HepG2 (cell line): ENCODE results near the gene PADI2. TPM values are rescaled to one million over a fixed set of nuclear protein-coding genes. Genes with fewer than 3 reads are reported as not detected.

ENCODE experiments used
- ATAC-seq: fragments of 200-7000 bp; cut with Tn5 transposase; 3 replicates; pipeline ENCODE4 v1.9.1; 2020; ENCODE audit warnings: mild to moderate bottlenecking, moderate library complexity
- BruUV-seq: library from RNA; stranded (reverse); fragments of 400-500 nt; replicated peaks from 2 replicates; lab custom pipeline; 2021; lab: Mats Ljungman, UMichigan
- CTCF ChIA-PET: fragments of 300-600 bp; formaldehyde crosslinking; extraction: SDS; loops from one replicate; lab custom pipeline; 2021; ENCODE audit warnings: low total read pairs, inconsistent platforms, low intra/inter-chr PET ratio; lab: Yijun Ruan, JAX
- POLR2A ChIA-PET: fragments of 350-600 bp; sonication (Branson Sonifier 250); formaldehyde crosslinking; loops from one replicate; lab custom pipeline; 2020; ENCODE audit warnings: antibody characterized with exemption, inconsistent platforms; lab: Yijun Ruan, JAX
- DNase-seq: peaks from one replicate; pipeline ENCODE4 v3.0.0-alpha.2; 2015; ENCODE audit warnings: low spot score
- FAIRE-seq: peaks from 3 replicates; lab custom pipeline; 2011; peaks lifted over from hg19 to GRCh38; lab: Jason Lieb, UNC
- H2AFZ ChIP-seq: one replicate; pipeline ENCODE4 v1.6.1; 2011; ENCODE audit warnings: low read length, inconsistent platforms
- H3K27ac ChIP-seq: fragments of 300-600 bp; 3 replicates; pipeline ENCODE4 v1.8.0; 2011; ENCODE audit warnings: mixed run types, mild to moderate bottlenecking, mixed read lengths, low read length, inconsistent platforms; ENCODE audit not compliant: insufficient read depth; ENCODE audit errors: extremely low read length
- H3K27me3 ChIP-seq, 2 experiments: fragments of 200-600 bp in 1 of 2; 2 replicates in 1 of 2; 3 replicates in 1 of 2; pipeline versions ENCODE4 v1.6.0 to v1.8.0; 2011; ENCODE audit warnings: low read length in 2 of 2, mild to moderate bottlenecking in 2 of 2, moderate library complexity in 2 of 2, inconsistent platforms in 1 of 2; ENCODE audit not compliant: insufficient read depth in 2 of 2, control insufficient read depth in 1 of 2
- H3K36me3 ChIP-seq, 2 experiments: fragments of 200-600 bp in 1 of 2; replicated peaks in 1 of 2; 2 replicates in 1 of 2; 3 replicates in 1 of 2; pipeline versions ENCODE4 v1.5.1 to v1.8.0; 2011; ENCODE audit warnings: low read length in 2 of 2, inconsistent platforms in 1 of 2; ENCODE audit not compliant: insufficient read depth in 2 of 2, control insufficient read depth in 1 of 2
- H3K4me1 ChIP-seq: 2 replicates; pipeline ENCODE4 v1.5.1; 2012; ENCODE audit warnings: low read length, inconsistent platforms; ENCODE audit not compliant: insufficient read depth
- H3K4me2 ChIP-seq: 2 replicates; pipeline ENCODE4 v1.6.0; 2011; ENCODE audit warnings: low read depth, low read length, inconsistent platforms
- H3K4me3 ChIP-seq, 3 experiments: fragments of 200-600 bp in 1 of 3; sonication (generic), shearing (Covaris generic) in 1 of 3; replicated peaks in 1 of 3; 2 replicates each; pipeline ENCODE4 v1.5.1; 2011 to 2016; ENCODE audit warnings: low read length in 3 of 3, inconsistent platforms in 2 of 3, low read depth in 2 of 3, mild to moderate bottlenecking in 2 of 3, control low read depth in 1 of 3, mixed read lengths in 1 of 3; ENCODE audit not compliant: insufficient read depth in 1 of 3
- H3K79me2 ChIP-seq: one replicate; pipeline ENCODE4 v1.6.1; 2011; ENCODE audit warnings: low read length, inconsistent platforms; ENCODE audit not compliant: insufficient read depth
- H3K9ac ChIP-seq: 2 replicates; pipeline ENCODE4 v1.6.0; 2011; ENCODE audit warnings: mild to moderate bottlenecking, low read depth, low read length, inconsistent platforms; ENCODE audit not compliant: insufficient read depth
- H3K9me3 ChIP-seq: 2 replicates; pipeline ENCODE4 v1.5.1; 2012; ENCODE audit warnings: mild to moderate bottlenecking, low read length
- H4K20me1 ChIP-seq: 2 replicates; pipeline ENCODE4 v1.6.0; 2011; ENCODE audit warnings: inconsistent platforms, mild to moderate bottlenecking, low read length, moderate library complexity; ENCODE audit not compliant: insufficient read depth
- EEA1 ChIP-seq: sonication (generic); formaldehyde crosslinking; IDR thresholded peaks from 2 replicates; pipeline ENCODE4 v1.5.1; 2020; ENCODE audit warnings: mild to moderate bottlenecking, missing genetic modification reagents, borderline replicate concordance
- ELF3 ChIP-seq: IDR thresholded peaks from 2 replicates; pipeline ENCODE4 v1.6.1; 2016; ENCODE audit warnings: missing genetic modification reagents, missing compliant biosample characterization
- KAT2B ChIP-seq: fragments of 150-350 bp; IDR thresholded peaks from 2 replicates; pipeline ENCODE4 v1.6.1; 2014; ENCODE audit warnings: low read depth, low read length, borderline replicate concordance
- KAT7 ChIP-seq: IDR thresholded peaks from 2 replicates; pipeline ENCODE4 v1.6.1; 2018; ENCODE audit warnings: borderline replicate concordance, missing compliant biosample characterization
- PAWR ChIP-seq: sonication (generic); formaldehyde crosslinking; IDR thresholded peaks from 2 replicates; pipeline ENCODE4 v1.4.0; 2020; ENCODE audit warnings: missing genetic modification reagents, mild to moderate bottlenecking, borderline replicate concordance
- PITX1 ChIP-seq: sonication (generic); formaldehyde crosslinking; IDR thresholded peaks from 2 replicates; pipeline ENCODE4 v1.5.1; 2020; ENCODE audit warnings: mild to moderate bottlenecking, missing genetic modification reagents
- PRMT3 ChIP-seq: sonication (generic); formaldehyde crosslinking; IDR thresholded peaks from 2 replicates; pipeline ENCODE4 v1.8.1; 2022; ENCODE audit warnings: low read depth, mild to moderate bottlenecking, moderate library complexity, missing genetic modification reagents, borderline replicate concordance
- RFX3 ChIP-seq: IDR thresholded peaks from 2 replicates; pipeline ENCODE4 v1.6.1; 2016; ENCODE audit warnings: missing biosample characterization, missing genetic modification reagents
- TBL1XR1 ChIP-seq: fragments of 150-350 bp; IDR thresholded peaks from 2 replicates; pipeline ENCODE4 v1.6.1; 2014; ENCODE audit warnings: borderline replicate concordance, low read length; ENCODE audit not compliant: partially characterized antibody
- ZFP41 ChIP-seq: sonication (generic); formaldehyde crosslinking; IDR thresholded peaks from 2 replicates; pipeline ENCODE4 v1.4.0; 2020; ENCODE audit warnings: mild to moderate bottlenecking, missing genetic modification reagents, borderline replicate concordance
- ZNF253 ChIP-seq: sonication (generic); formaldehyde crosslinking; IDR thresholded peaks from 2 replicates; pipeline ENCODE4 v1.8.0; 2022; ENCODE audit warnings: mild to moderate bottlenecking, missing genetic modification reagents, borderline replicate concordance
- ZNF331 ChIP-seq: sonication (generic); formaldehyde crosslinking; IDR thresholded peaks from 2 replicates; pipeline ENCODE4 v1.4.0; 2020; ENCODE audit warnings: missing genetic modification reagents
- ZNF33A ChIP-seq: sonication (generic); formaldehyde crosslinking; IDR thresholded peaks from 2 replicates; pipeline ENCODE4 v1.5.1; 2020; ENCODE audit warnings: missing genetic modification reagents, mild to moderate bottlenecking, moderate library complexity, borderline replicate concordance
- ZNF354B ChIP-seq: sonication (generic); formaldehyde crosslinking; IDR thresholded peaks from 2 replicates; pipeline ENCODE4 v1.8.0; 2022; ENCODE audit warnings: mild to moderate bottlenecking, missing genetic modification reagents
- ZNF547 ChIP-seq: sonication (generic); formaldehyde crosslinking; IDR thresholded peaks from 2 replicates; pipeline ENCODE4 v1.5.1; 2020; ENCODE audit warnings: mild to moderate bottlenecking, missing genetic modification reagents
- ZNF616 ChIP-seq: sonication (generic); formaldehyde crosslinking; IDR thresholded peaks from 2 replicates; pipeline ENCODE4 v1.5.0; 2020; ENCODE audit warnings: low read depth, mild to moderate bottlenecking, missing genetic modification reagents
- ZNF775 ChIP-seq: sonication (generic); formaldehyde crosslinking; IDR thresholded peaks from 2 replicates; pipeline ENCODE4 v1.4.0; 2020; ENCODE audit warnings: missing genetic modification reagents, mild to moderate bottlenecking, moderate library complexity, borderline replicate concordance
- ZSCAN21 ChIP-seq: sonication (generic); formaldehyde crosslinking; IDR thresholded peaks from 2 replicates; pipeline ENCODE4 v1.8.0; 2022; ENCODE audit warnings: mild to moderate bottlenecking, missing genetic modification reagents, moderate library complexity, borderline replicate concordance
- WGBS: methylation state at CpG from one replicate; pipeline ENCODE4 v1.1.6; 2017; ENCODE audit warnings: low lambda C conversion rate; 5-methylcytosine and 5-hydroxymethylcytosine counted together
- in situ Hi-C: cut with HindIII; loops from 2 replicates; pipeline ENCODE4 v1.10.0; 2017; ENCODE audit warnings: low pct_unique_long_range_greater_than_20kb; ENCODE audit not compliant: extremely low pct_ligation_motif_present
- intact Hi-C: fragments of 100-400 bp; cut with micrococcal nuclease; formaldehyde crosslinking; loops from one replicate; pipeline ENCODE4 v1.10.0; 2022; ENCODE audit not compliant: unreplicated experiment
- polyA plus RNA-seq, 8 experiments: library from polyadenylated mRNA; depleted of rRNA in 3 of 8; stranded (reverse) in 7 of 8; unstranded in 1 of 8; fragments of >200 nt; fragmentation: Illumina TruSeq in 4 of 8; extraction: Trizol in 4 of 8; gene quantifications; 2 replicates each; pipeline versions ENCODE4 v1.2.1 to v1.2.3, GENCODE V29; 2011 to 2016; ENCODE audit warnings: low read depth in 4 of 8, missing spikeins in 1 of 8, mixed read lengths in 1 of 8; ENCODE audit not compliant: insufficient read depth in 1 of 8
- total RNA-seq, 5 experiments: library from RNA; depleted of rRNA; stranded (reverse); fragments of >200 nt; fragmentation: Illumina TruSeq; extraction: Trizol; gene quantifications; 2 replicates each; pipeline ENCODE4 v1.2.3, GENCODE V29; 2016; ENCODE audit warnings: low read depth in 1 of 5
- TF ChIP-seq, protein P1 (sequence below): sonication (generic); formaldehyde crosslinking; IDR thresholded peaks from 2 replicates; pipeline ENCODE4 v1.4.0; 2020; ENCODE audit warnings: missing genetic modification reagents, borderline replicate concordance
- TF ChIP-seq, protein P2 (sequence below): sonication (generic); formaldehyde crosslinking; IDR thresholded peaks from 2 replicates; pipeline ENCODE4 v1.4.0; 2020; ENCODE audit warnings: missing genetic modification reagents, mild to moderate bottlenecking, borderline replicate concordance

Gene PADI2
- total and polyA plus RNA-seq, 2 of the 13 experiments (the other 11 are each of a cell fraction or from before 2014, with no cell fraction given): not detected

DNA sequence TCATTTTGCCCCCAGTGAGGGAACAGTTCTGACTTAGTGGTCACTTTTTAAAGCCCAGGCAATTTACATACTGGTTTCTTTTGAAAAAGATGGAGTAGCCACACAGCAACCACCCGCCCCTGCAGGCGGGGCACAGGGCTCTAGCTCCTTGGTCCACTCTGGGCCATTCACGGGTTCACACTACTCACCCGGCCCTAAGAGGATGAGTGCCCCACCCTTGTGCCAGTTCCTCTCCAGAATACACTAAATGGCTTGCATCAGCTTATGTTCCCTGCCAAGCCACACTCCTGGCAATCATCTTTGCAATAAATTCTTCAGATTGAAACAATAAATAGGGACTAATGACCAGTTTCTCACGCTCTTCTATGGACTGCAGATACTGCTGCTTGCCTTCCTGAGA is 91.8 kb downstream of the PADI2 start (continued):
- TF ChIP-seq, protein P1, sequence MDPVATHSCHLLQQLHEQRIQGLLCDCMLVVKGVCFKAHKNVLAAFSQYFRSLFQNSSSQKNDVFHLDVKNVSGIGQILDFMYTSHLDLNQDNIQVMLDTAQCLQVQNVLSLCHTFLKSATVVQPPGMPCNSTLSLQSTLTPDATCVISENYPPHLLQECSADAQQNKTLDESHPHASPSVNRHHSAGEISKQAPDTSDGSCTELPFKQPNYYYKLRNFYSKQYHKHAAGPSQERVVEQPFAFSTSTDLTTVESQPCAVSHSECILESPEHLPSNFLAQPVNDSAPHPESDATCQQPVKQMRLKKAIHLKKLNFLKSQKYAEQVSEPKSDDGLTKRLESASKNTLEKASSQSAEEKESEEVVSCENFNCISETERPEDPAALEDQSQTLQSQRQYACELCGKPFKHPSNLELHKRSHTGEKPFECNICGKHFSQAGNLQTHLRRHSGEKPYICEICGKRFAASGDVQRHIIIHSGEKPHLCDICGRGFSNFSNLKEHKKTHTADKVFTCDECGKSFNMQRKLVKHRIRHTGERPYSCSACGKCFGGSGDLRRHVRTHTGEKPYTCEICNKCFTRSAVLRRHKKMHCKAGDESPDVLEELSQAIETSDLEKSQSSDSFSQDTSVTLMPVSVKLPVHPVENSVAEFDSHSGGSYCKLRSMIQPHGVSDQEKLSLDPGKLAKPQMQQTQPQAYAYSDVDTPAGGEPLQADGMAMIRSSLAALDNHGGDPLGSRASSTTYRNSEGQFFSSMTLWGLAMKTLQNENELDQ (CRISPR knock-in tag): no peak
- no peak for TF ChIP-seq EEA1
- no peak for TF ChIP-seq ZNF616 (CRISPR knock-in tag)
- TF ChIP-seq KAT2B: no peak
- TF ChIP-seq ZNF775 (CRISPR knock-in tag): no peak
- no peak for TF ChIP-seq RFX3 (CRISPR knock-in tag)

DNA sequence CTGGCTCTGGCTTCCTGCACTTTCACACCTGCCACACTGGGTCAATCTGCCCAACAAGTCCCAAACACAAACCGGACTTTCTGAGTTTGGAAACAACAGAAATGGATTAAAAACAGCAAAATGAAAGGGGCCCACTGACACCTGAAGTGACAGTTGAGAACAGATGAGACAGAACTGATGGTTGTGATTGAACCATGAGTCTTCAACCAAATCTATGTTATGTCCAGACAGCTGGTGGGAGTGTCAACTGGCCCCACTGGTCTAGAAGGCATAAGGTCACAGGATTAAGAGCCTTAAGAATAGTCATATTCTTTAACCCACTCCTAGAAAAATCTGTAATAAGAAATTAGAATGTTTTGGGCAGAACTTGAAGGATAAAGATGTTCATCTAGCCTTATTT is 94.5 kb downstream of the PADI2 start:
- FAIRE-seq (no peak), DNase-seq (no peak), ATAC-seq (no peak)
- ChIA-PET CTCF (no interaction called here), POLR2A (no interaction called here)
- H3K27me3 ChIP-seq: no peaks in the 10 kb centered on the region
- no TSS peak for BruUV-seq
- H3K9me3 ChIP-seq: no peaks in the 10 kb centered on the region
- H3K9ac ChIP-seq: no peak overlapping the region
- intact Hi-C loops (no loop called here), in situ Hi-C loops (no loop called here)
- no peaks in the 10 kb centered on the region for H3K79me2 ChIP-seq
- 100% methylated on average over 1 of the region's 1 CpG for WGBS
- H3K27ac ChIP-seq: no peak overlapping the region
- no peak overlapping the region for H3K4me3 ChIP-seq
- H4K20me1 ChIP-seq: no peaks in the 10 kb centered on the region
- peaks cover 44 to 83% of the 10 kb centered on the region in 2 experiments; a peak in 4 of 5 replicates for H3K36me3 ChIP-seq
- no peaks in the 10 kb centered on the region for H3K4me1 ChIP-seq
- no peak overlapping the region for H3K4me2 ChIP-seq
- no peak overlapping the region for H2AFZ ChIP-seq
- TF ChIP-seq KAT7 (CRISPR knock-in tag) (no peak), ZSCAN21 (no peak), ZNF354B (CRISPR knock-in tag) (no peak), ZNF331 (CRISPR knock-in tag) (no peak), PAWR (CRISPR knock-in tag) (no peak), ZNF33A (CRISPR knock-in tag) (no peak), ZNF547 (CRISPR knock-in tag) (no peak), PITX1 (CRISPR knock-in tag) (no peak), ELF3 (CRISPR knock-in tag) (no peak), PRMT3 (CRISPR knock-in tag) (no peak), ZNF253 (CRISPR knock-in tag) (no peak), TBL1XR1 (no peak), ZFP41 (CRISPR knock-in tag) (no peak)
- TF ChIP-seq, protein P2, sequence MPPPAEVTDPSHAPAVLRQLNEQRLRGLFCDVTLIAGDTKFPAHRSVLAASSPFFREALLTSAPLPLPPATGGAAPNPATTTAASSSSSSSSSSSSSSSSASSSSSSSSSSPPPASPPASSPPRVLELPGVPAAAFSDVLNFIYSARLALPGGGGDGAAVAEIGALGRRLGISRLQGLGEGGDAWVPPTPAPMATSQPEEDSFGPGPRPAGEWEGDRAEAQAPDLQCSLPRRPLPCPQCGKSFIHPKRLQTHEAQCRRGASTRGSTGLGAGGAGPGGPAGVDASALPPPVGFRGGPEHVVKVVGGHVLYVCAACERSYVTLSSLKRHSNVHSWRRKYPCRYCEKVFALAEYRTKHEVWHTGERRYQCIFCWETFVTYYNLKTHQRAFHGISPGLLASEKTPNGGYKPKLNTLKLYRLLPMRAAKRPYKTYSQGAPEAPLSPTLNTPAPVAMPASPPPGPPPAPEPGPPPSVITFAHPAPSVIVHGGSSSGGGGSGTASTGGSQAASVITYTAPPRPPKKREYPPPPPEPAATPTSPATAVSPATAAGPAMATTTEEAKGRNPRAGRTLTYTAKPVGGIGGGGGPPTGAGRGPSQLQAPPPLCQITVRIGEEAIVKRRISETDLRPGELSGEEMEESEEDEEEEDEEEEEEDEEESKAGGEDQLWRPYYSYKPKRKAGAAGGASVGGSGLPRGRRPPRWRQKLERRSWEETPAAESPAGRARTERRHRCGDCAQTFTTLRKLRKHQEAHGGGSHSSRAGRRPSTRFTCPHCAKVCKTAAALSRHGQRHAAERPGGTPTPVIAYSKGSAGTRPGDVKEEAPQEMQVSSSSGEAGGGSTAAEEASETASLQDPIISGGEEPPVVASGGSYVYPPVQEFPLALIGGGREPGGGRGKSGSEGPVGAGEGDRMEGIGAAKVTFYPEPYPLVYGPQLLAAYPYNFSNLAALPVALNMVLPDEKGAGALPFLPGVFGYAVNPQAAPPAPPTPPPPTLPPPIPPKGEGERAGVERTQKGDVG (CRISPR knock-in tag): no peak
